SU-DHL-6 (cell line): ENCODE results near the gene STARD7.

Experiments
- H2AFZ ChIP-seq: fragments of 200-600 bp; sonication (generic); 2 replicates; pipeline ENCODE4 v1.6.1; 2014; ENCODE audit warnings: low read depth, mild to moderate bottlenecking, moderate library complexity, mixed read lengths, antibody characterized with exemption, low read length; ENCODE audit not compliant: severe bottlenecking
- H3F3A ChIP-seq: fragments of 200-600 bp; shearing (Covaris generic); 2 replicates; pipeline ENCODE4 v1.6.0; 2016; ENCODE audit warnings: antibody characterized with exemption, mild to moderate bottlenecking; ENCODE audit not compliant: insufficient read depth
- H3K27ac ChIP-seq: fragments of 200-600 bp; sonication (generic); 2 replicates; pipeline ENCODE4 v1.5.1; 2016; ENCODE audit warnings: low read depth, mild to moderate bottlenecking, low read length, moderate library complexity, mixed read lengths
- H3K27me3 ChIP-seq: fragments of 200-600 bp; sonication (generic), shearing (Covaris generic); 2 replicates; pipeline ENCODE4 v1.6.0; 2014; ENCODE audit warnings: mild to moderate bottlenecking, low read length
- H3K36me3 ChIP-seq: fragments of 200-600 bp; sonication (generic); 2 replicates; pipeline ENCODE4 v1.6.1; 2014; ENCODE audit warnings: mild to moderate bottlenecking, low read length, mixed read lengths
- H3K4me2 ChIP-seq: fragments of 300-600, 200-600 bp; shearing (Covaris generic), sonication (generic); 2 replicates; pipeline ENCODE4 v1.6.0; 2014; ENCODE audit warnings: low read length, low read depth, mild to moderate bottlenecking; ENCODE audit not compliant: poor library complexity, severe bottlenecking
- H3K4me3 ChIP-seq: fragments of 200-600 bp; sonication (generic); 2 replicates; pipeline ENCODE4 v1.5.1; 2014; ENCODE audit warnings: antibody characterized with exemption, low read length, mild to moderate bottlenecking, mixed read lengths; ENCODE audit not compliant: insufficient read depth, poor library complexity, severe bottlenecking
- H3K79me2 ChIP-seq: fragments of 200-600 bp; sonication (generic); 2 replicates; pipeline ENCODE4 v1.6.1; 2014; ENCODE audit warnings: mild to moderate bottlenecking, low read length, moderate library complexity; ENCODE audit not compliant: insufficient read depth
- H3K9ac ChIP-seq: fragments of 200-600 bp; sonication (generic); 2 replicates; pipeline ENCODE4 v1.7.0; 2014; ENCODE audit warnings: mild to moderate bottlenecking, low read length
- H3K9me2 ChIP-seq: fragments of 200-600 bp; sonication (generic); replicated peaks from 2 replicates; pipeline ENCODE4 v1.6.1; 2014; ENCODE audit warnings: low read length; ENCODE audit not compliant: insufficient read depth
- H3K9me3 ChIP-seq: fragments of 200-600 bp; sonication (generic); 2 replicates; pipeline ENCODE4 v1.6.1; 2014; ENCODE audit warnings: low read length, mixed read lengths; ENCODE audit not compliant: insufficient read depth
- H4K20me1 ChIP-seq: fragments of 200-600 bp; sonication (generic); 2 replicates; pipeline ENCODE4 v1.6.1; 2014; ENCODE audit warnings: low read depth, mild to moderate bottlenecking, antibody characterized with exemption, low read length, moderate library complexity, mixed read lengths
- CTCF ChIP-seq: fragments of 200-600 bp; sonication (generic); IDR thresholded peaks from one replicate; pipeline ENCODE4 v1.5.1; 2017; ENCODE audit warnings: antibody characterized with exemption, mild to moderate bottlenecking, low read length, moderate library complexity; ENCODE audit not compliant: insufficient read depth, poor library complexity, severe bottlenecking
- EZH2phosphoT487 ChIP-seq: fragments of 200-600 bp; sonication (generic), shearing (Covaris generic); conservative IDR thresholded peaks from 2 replicates; pipeline ENCODE4 v1.6.1; 2018; ENCODE audit warnings: mild to moderate bottlenecking, antibody characterized with exemption, low read length, moderate library complexity, mixed read lengths

The STARD7 gene

GRCh38 chr2:96151595-96152303 lies 56.9 kb downstream of the STARD7 start:
- no peak overlapping the region for H3K4me2 ChIP-seq

DNA sequence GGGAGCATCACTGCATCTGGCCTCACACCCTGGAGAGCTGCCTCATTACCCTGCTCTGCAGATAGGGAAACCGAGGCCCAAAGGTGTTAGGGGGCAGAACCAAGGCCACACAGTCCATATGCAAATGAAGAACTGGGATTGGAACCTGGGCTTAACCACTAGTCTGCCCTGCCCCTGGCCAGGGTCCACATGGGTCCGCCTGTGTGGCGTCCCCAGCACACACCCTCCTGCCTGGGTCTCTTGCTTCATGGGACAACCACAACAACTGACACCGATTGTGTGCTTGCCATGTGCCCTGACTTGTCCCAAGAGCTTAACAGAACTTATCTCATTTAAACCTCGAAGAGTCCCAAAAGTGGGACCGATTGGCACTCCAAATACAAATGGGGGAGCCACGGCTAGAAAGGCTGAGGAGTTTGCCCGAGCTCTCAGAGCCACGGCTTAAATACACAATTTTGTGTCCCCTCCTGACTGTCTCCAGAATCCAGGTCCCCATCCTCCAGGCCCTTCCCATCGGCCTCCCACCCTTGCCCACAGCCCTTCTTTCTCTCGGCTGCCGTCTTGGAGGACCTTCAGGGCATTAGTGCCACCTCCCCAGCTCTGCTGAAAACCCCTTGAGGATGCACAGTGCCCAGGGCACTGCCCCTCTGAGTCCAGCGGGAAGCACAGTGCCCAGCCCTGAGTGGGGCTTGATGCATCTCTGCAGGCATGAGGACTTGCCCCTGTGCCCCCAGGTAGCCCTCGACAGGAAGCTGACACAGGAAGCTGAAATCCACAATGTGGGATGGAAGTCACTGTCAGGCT lies 57.6 kb downstream of the STARD7 start:
- Histone ChIP-seq H3K27ac (no peak overlapping the region), H3F3A (peaks cover 30% of the 10 kb centered on the region), H4K20me1 (no peaks in the 10 kb centered on the region), H3K9me3 (no peaks in the 10 kb centered on the region), H3K79me2 (no peaks in the 10 kb centered on the region), H2AFZ (no peak overlapping the region), H3K36me3 (no peaks in the 10 kb centered on the region), H3K27me3 (no peaks in the 10 kb centered on the region), H3K4me2 (no peak overlapping the region), H3K9ac (no peak overlapping the region), H3K9me2 (no peaks in the 10 kb centered on the region), H3K4me3 (no peak overlapping the region)
- TF ChIP-seq CTCF (no peak), EZH2phosphoT487 (no peak)

More at GRCh38 chr2:96151595-96152303, 56.9 kb downstream of the STARD7 start:
- Histone ChIP-seq H3K27ac (no peak overlapping the region), H3F3A (peaks cover 24% of the 10 kb centered on the region), H3K9ac (no peak overlapping the region), H3K4me3 (no peak overlapping the region), H3K9me2 (no peaks in the 10 kb centered on the region), H3K36me3 (no peaks in the 10 kb centered on the region), H4K20me1 (no peaks in the 10 kb centered on the region), H3K79me2 (no peaks in the 10 kb centered on the region), H3K27me3 (no peaks in the 10 kb centered on the region), H3K9me3 (no peaks in the 10 kb centered on the region), H2AFZ (no peak overlapping the region)
- TF ChIP-seq EZH2phosphoT487 (no peak), CTCF (no peak)

DNA sequence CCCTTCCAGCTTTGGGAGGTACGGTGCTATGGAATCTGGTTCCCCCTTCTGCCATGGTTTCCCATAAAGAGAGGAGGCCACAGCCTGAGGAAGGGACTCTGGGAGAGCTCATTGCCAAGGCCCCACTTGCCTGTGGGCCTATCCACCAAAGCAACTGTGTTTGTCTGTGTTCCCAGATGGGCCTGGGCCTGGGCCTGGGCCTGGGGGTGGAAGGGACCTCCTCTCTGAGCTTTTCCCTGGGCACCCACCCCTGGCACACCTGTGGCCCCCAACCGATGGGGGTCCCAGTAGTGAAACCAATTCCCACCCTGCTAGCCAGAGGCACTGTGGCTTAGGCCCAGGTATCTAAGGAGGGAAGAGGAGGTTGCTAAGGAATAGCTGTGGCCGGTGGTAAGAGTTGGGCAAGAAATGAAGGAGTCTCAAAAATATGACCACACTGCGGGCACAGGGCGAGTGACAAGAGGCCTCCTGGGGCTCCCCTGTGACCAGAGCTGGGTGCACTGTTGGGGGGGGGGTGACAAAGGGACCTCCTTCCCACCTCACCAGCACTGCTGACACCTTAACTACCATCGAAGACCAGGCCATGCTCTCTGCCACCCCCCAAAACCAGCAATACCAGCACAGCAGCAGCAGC lies 58.5 kb downstream of the STARD7 start:
- Histone ChIP-seq H3K9me2 (no peaks in the 10 kb centered on the region), H3F3A (peaks cover 35% of the 10 kb centered on the region), H3K79me2 (no peaks in the 10 kb centered on the region), H3K4me2 (no peak overlapping the region), H3K27me3 (no peaks in the 10 kb centered on the region), H3K27ac (no peak overlapping the region; the same call in 1 of the 2 replicates), H2AFZ (no peak overlapping the region), H4K20me1 (no peaks in the 10 kb centered on the region), H3K36me3 (no peaks in the 10 kb centered on the region), H3K9ac (no peak overlapping the region), H3K4me3 (no peak overlapping the region), H3K9me3 (no peaks in the 10 kb centered on the region)
- TF ChIP-seq EZH2phosphoT487 (no peak), CTCF (no peak)
